Fibroblast of villous mesenchyme (primary cell): ENCODE data around the gene NCOR2. TPM values are rescaled to one million over a fixed set of nuclear protein-coding genes. Genes with fewer than 3 reads are reported as not detected.
A peak's percentile ranks its signal among the peaks of the same experiment; 100 is the strongest.

Source experiments
- DNase-seq: peaks from one replicate; pipeline ENCODE4 v3.0.0-alpha.2; 2010; ENCODE audit warnings: low read depth
- H3K4me3 ChIP-seq: 2 replicates; pipeline ENCODE4 v1.5.1; 2011; ENCODE audit warnings: low read depth, mild to moderate bottlenecking, low read length
- total RNA-seq: library from RNA; depleted of rRNA; stranded (reverse); fragments of >200 nt; gene quantifications from 2 replicates; pipeline ENCODE4 v1.2.3, GENCODE V29; 2012
- TF ChIP-seq, protein P1 (sequence below): IDR thresholded peaks from 2 replicates; pipeline ENCODE4 v1.5.1; 2012; ENCODE audit warnings: low read depth, mild to moderate bottlenecking, low read length; ENCODE audit not compliant: insufficient read depth

The NCOR2 gene
- total RNA-seq, 1 donor, result 86.8 TPM

DNA sequence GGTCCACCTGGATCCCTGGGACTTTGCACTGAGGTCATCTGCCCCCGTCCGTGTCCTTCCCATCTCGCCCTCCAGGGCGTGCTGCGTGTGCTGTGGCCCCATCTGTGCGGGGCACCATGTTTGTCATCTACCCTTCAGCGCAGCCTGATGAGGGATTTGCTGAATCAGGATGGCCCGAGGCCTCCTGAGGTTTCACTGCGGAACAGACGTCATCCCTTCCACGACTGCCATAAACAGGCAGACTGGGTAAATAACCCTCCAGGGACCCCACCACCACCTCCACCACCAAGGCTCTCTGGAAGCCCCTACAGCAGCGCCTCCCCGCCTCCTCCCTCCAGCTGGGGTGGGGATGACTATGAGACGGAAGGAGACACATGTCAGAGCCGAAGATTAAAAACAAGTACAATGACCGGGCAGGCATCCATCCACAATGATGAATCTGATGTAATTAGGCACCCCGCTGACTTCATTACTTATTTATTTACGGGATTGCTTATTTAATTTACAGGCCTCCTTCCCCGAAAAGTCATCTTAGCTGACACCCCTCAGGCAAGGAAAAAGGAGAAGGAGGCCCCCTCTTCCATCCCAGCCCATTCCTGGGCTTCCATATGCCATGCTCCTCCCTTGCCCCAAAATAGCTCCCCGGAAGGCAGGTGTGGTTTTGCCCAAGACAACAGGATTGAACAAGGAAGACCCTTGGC is 39.4 kb downstream of the NCOR2 start:
- peak; percentile 70 for DNase-seq
- no peak overlapping the region for H3K4me3 ChIP-seq
- TF ChIP-seq, protein P1, sequence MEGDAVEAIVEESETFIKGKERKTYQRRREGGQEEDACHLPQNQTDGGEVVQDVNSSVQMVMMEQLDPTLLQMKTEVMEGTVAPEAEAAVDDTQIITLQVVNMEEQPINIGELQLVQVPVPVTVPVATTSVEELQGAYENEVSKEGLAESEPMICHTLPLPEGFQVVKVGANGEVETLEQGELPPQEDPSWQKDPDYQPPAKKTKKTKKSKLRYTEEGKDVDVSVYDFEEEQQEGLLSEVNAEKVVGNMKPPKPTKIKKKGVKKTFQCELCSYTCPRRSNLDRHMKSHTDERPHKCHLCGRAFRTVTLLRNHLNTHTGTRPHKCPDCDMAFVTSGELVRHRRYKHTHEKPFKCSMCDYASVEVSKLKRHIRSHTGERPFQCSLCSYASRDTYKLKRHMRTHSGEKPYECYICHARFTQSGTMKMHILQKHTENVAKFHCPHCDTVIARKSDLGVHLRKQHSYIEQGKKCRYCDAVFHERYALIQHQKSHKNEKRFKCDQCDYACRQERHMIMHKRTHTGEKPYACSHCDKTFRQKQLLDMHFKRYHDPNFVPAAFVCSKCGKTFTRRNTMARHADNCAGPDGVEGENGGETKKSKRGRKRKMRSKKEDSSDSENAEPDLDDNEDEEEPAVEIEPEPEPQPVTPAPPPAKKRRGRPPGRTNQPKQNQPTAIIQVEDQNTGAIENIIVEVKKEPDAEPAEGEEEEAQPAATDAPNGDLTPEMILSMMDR, result no peak

DNA sequence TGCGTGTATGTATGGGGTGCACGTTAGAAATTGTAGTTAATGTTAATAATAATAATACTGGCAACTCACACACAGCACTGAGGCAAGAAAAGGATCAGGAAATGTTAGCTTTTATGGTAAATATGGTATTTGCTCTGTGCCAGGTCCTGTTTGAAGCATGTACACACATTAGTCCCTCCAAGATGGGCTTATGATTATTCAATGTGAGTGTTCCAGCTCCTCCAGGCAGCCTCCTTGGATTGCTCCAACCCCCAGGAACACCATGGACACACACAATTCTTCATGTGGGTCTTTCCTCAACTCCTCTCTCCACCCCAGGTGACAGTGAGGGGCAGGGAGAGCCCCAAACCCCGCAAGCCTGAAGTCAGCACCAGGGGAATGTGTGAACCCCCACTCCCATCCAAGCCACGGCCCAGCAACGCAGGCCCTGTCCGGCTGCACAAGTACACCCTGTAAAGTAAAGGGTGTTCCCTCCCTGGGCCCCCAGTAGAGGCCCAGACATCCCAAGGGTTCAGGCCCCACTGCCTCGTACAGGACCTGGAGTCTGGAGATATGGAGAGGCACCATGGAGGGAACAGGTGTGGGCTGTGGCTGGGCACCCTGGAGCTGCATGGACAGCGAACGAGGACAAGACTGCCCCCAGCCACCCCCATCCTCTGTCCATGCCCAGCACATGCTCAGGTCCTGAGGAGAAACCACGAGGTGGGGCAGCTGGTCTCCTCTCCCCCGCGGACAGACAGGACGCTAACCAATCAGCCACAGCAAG is 41.3 kb downstream of the NCOR2 start:
- no peak for DNase-seq
- no peak overlapping the region for H3K4me3 ChIP-seq
- TF ChIP-seq, protein P1, result no peak

GRCh38 chr12:124525455-124525854 is 42.0 kb downstream of the NCOR2 start:
- DNase-seq, result no peak
- TF ChIP-seq, protein P1, result no peak
- no peak overlapping the region for H3K4me3 ChIP-seq

GRCh38 chr12:124524231-124524925 is 43.0 kb downstream of the NCOR2 start:
- no peak overlapping the region for H3K4me3 ChIP-seq
- DNase-seq, result peak; percentile 88
- TF ChIP-seq, protein P1, result no peak

DNA sequence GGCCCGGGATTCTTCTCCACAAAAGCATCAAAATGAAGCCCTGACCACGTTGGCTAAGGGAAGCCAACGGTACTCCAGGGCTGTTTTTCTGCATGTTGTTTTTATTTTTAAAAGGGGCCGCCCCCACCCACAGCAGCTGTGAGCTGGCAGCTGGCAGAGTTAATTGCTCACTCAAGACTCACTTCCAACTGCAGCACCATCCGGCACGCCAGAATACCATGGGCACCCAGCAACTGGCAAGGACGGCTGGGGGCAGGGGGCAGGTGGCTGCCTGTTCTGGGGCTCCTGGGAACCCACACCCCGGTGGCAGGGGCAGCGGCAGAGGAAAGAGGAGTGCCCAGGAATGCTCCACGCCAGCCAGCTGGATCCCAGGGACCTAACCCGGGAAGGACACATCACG is 44.3 kb downstream of the NCOR2 start:
- TF ChIP-seq, protein P1, result no peak
- no peak for DNase-seq
- no peak overlapping the region for H3K4me3 ChIP-seq

DNA sequence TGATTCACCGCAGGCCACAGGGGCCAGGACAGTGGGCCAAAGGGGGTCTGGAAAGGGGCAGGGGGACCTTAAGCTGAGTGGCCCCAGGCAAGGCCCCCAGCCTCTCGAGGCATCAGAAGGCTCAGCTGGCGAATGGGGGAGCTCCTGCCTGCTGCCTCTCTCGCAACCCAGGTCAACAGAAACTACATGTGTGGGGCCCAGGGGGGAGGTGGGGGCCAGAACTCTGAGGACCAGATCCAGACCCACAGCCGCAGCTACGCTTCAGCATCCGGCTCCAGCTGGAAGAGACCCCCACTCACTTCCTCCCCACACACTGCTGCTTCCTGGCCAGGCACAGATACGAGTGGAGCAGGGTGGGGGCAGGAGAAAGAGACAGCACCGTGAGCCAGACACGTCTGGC is 46.5 kb downstream of the NCOR2 start:
- TF ChIP-seq, protein P1, result no peak
- H3K4me3 ChIP-seq, result no peak overlapping the region
- DNase-seq, result no peak
